ENCODE results near the gene EPHA1. TPM values are rescaled to one million over a fixed set of nuclear protein-coding genes. Genes with fewer than 3 reads are reported as not detected.
"Not testable (repeated sequence)": the region's sequence is repeated elsewhere in the genome, so short reads cannot be mapped to it uniquely, and the experiment has no call there.

The EPHA1 gene
- total RNA-seq, 1 experiment from 2014 or later: 1.2 TPM

DNA sequence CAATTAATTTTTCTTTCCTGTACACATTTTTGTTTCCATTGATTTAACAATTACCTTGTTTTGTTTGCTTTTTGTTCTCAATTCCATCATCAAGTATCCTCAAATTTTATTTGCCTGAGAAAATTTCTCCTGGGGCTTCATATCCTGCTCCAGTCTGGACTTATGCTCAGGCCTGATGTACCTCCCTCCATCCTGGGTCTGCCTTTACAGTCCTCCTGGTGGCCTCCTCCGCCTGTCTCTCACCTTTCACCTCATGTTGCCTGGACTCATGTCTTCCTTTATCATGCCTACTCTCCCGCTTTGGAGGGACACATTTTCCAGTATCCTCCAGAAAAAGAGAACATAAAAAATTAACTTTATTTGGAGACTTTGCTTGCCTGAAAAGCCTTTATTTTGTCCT is 22.5 kb upstream of the EPHA1 start:
- Histone ChIP-seq H3K36me3 (ENCODE audit: insufficient read depth, low read length, poor library complexity, severe bottlenecking) (no peaks in the 10 kb centered on the region), H3K9me3 (ENCODE audit: low read depth, low read length, poor library complexity, severe bottlenecking) (no peaks in the 10 kb centered on the region), H3K27me3 (replicated peaks; ENCODE audit: insufficient read depth, low read depth, low read length, poor library complexity) (no peaks in the 10 kb centered on the region), H3K4me1 (ENCODE audit: insufficient read depth, low read length, poor library complexity, severe bottlenecking) (no peaks in the 10 kb centered on the region), H3K27ac (ENCODE audit: low read depth, low read length, poor library complexity, severe bottlenecking) (no peak overlapping the region), H3K4me3 (ENCODE audit: low read depth, low read length, poor library complexity, severe bottlenecking) (no peak overlapping the region)
- no peak for TF ChIP-seq EZH2 (IDR thresholded peaks at IDR 0.05; ENCODE audit: borderline replicate concordance, low read depth, low read length, poor library complexity, severe bottlenecking)
- TF ChIP-seq, protein P1, sequence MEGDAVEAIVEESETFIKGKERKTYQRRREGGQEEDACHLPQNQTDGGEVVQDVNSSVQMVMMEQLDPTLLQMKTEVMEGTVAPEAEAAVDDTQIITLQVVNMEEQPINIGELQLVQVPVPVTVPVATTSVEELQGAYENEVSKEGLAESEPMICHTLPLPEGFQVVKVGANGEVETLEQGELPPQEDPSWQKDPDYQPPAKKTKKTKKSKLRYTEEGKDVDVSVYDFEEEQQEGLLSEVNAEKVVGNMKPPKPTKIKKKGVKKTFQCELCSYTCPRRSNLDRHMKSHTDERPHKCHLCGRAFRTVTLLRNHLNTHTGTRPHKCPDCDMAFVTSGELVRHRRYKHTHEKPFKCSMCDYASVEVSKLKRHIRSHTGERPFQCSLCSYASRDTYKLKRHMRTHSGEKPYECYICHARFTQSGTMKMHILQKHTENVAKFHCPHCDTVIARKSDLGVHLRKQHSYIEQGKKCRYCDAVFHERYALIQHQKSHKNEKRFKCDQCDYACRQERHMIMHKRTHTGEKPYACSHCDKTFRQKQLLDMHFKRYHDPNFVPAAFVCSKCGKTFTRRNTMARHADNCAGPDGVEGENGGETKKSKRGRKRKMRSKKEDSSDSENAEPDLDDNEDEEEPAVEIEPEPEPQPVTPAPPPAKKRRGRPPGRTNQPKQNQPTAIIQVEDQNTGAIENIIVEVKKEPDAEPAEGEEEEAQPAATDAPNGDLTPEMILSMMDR (conservative IDR thresholded peaks at IDR 0.05; ENCODE audit: low read depth, low read length): no peak
- BruUV-seq (replicated peaks): no TSS peak
- intact Hi-C loops (cut with micrococcal nuclease; ENCODE audit: unreplicated experiment): no loop called here
- ChIA-PET POLR2A (ENCODE audit: low non-redundant PET) (no interaction called here), CTCF (no interaction called here)
- DNase-seq (ENCODE audit: low spot score): no peak

DNA sequence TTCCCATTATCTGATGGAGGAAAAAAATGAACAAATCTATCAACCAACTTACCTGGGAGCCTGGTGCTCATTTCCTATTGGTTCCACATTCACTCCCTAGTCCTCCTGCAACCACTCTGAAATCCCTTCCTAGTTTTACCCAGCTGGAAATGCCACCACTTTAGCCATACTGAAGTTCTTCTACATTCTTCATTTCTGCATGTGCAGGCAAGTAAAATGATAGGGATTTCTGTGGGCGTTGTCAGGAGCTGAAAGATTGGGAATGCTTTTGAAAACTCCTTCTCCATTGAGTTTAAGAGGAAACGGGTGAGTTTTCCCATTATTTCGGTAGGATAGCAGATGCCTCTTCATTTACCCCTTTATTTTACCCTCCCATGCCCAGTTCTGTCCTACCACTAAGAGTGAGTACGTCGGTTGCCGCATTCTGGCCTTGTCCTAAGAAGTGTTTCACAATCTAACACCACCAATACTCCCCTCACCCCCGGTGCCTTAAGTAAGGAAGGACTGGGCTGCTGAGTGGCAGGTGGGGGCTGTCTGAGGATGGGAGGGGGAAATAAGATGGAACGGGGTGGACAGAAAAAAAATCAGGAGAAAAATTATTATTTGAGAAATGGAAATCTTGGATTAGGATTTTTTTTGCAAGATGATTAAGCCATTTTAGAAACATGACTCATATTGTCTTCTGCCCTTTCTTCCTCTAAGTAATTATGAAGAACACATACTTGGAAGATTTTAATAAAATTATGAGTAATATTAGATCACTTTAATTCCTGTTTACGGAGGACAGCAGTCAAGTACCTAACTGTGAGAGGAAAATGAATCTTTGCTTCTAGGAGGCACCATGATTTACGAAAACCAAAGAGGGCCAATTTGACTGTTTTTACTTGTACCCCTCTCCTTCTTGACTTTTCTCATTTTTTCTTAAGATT is 21.4 kb upstream of the EPHA1 start:
- intact Hi-C loops (cut with micrococcal nuclease; ENCODE audit: unreplicated experiment): no loop called here
- POLR2A ChIA-PET (ENCODE audit: low non-redundant PET): no interaction called here
- CTCF ChIA-PET: no interaction called here
- no peaks in the 10 kb centered on the region for H3K9me3 ChIP-seq (ENCODE audit: low read depth, low read length, poor library complexity, severe bottlenecking)
- H3K27ac ChIP-seq (ENCODE audit: low read depth, low read length, poor library complexity, severe bottlenecking): no peak overlapping the region
- H3K4me1 ChIP-seq (ENCODE audit: insufficient read depth, low read length, poor library complexity, severe bottlenecking): no peaks in the 10 kb centered on the region
- no peak overlapping the region for H3K4me3 ChIP-seq (ENCODE audit: low read depth, low read length, poor library complexity, severe bottlenecking)
- TF ChIP-seq EZH2 (IDR thresholded peaks at IDR 0.05; ENCODE audit: borderline replicate concordance, low read depth, low read length, poor library complexity, severe bottlenecking): no peak
- TF ChIP-seq, protein P1 (conservative IDR thresholded peaks at IDR 0.05; ENCODE audit: low read depth, low read length): no peak
- no TSS peak for BruUV-seq (replicated peaks)
- H3K36me3 ChIP-seq (ENCODE audit: insufficient read depth, low read length, poor library complexity, severe bottlenecking): no peaks in the 10 kb centered on the region
- no peak for DNase-seq (ENCODE audit: low spot score)
- H3K27me3 ChIP-seq (replicated peaks; ENCODE audit: insufficient read depth, low read depth, low read length, poor library complexity): no peaks in the 10 kb centered on the region

DNA sequence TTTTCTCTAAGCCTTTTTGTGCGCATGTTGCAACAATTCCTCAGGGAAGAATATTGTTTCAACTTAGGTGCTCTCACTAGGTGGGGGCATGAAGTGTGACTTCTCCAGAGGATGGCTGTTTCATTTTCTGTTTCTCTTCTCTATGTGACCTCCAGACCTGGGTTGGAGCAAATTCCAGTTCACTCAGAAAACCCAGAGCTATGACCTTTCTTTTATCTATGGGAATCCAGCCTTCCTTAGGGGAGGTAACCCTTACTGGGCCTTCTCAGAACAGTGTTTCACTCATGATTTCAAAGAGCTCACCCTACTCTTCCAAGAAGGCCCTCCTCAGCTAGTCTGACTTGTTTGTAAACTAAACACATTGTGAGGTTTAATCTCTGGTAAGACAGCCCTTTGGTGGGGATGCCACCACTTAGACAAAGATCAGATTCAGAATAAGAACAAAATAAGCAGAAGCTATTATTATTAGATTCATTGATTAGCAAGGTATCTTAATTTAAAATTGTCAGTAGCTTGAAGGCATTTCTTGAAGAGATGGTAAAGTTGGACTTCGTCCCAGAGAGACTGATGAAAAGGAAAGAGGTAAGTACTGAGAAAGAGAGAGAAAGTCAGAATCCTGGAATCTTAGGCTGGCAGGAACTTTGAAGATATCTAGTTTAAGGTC is 18.0 kb upstream of the EPHA1 start:
- Histone ChIP-seq H3K4me3 (ENCODE audit: low read depth, low read length, poor library complexity, severe bottlenecking) (no peak overlapping the region), H3K27me3 (replicated peaks; ENCODE audit: insufficient read depth, low read depth, low read length, poor library complexity) (no peaks in the 10 kb centered on the region), H3K4me1 (ENCODE audit: insufficient read depth, low read length, poor library complexity, severe bottlenecking) (no peaks in the 10 kb centered on the region), H3K27ac (ENCODE audit: low read depth, low read length, poor library complexity, severe bottlenecking) (no peak overlapping the region), H3K36me3 (ENCODE audit: insufficient read depth, low read length, poor library complexity, severe bottlenecking) (no peaks in the 10 kb centered on the region), H3K9me3 (ENCODE audit: low read depth, low read length, poor library complexity, severe bottlenecking) (no peaks in the 10 kb centered on the region)
- intact Hi-C loops (cut with micrococcal nuclease; ENCODE audit: unreplicated experiment): no loop called here
- DNase-seq (ENCODE audit: low spot score): no peak
- CTCF ChIA-PET: no interaction called here
- BruUV-seq (replicated peaks): no TSS peak
- POLR2A ChIA-PET (ENCODE audit: low non-redundant PET): no interaction called here
- TF ChIP-seq EZH2 (IDR thresholded peaks at IDR 0.05; ENCODE audit: borderline replicate concordance, low read depth, low read length, poor library complexity, severe bottlenecking): no peak
- TF ChIP-seq, protein P1 (conservative IDR thresholded peaks at IDR 0.05; ENCODE audit: low read depth, low read length): no peak

GRCh38 chr7:143424476-143424875 is 15.8 kb upstream of the EPHA1 start:
- H3K27ac ChIP-seq (ENCODE audit: low read depth, low read length, poor library complexity, severe bottlenecking); POLR2A ChIA-PET (ENCODE audit: low non-redundant PET); H3K36me3 ChIP-seq (ENCODE audit: insufficient read depth, low read length, poor library complexity, severe bottlenecking); H3K9me3 ChIP-seq (ENCODE audit: low read depth, low read length, poor library complexity, severe bottlenecking); CTCF ChIA-PET; DNase-seq (ENCODE audit: low spot score); BruUV-seq (replicated peaks); H3K4me3 ChIP-seq (ENCODE audit: low read depth, low read length, poor library complexity, severe bottlenecking); intact Hi-C loops (cut with micrococcal nuclease; ENCODE audit: unreplicated experiment); H3K4me1 ChIP-seq (ENCODE audit: insufficient read depth, low read length, poor library complexity, severe bottlenecking); H3K27me3 ChIP-seq (replicated peaks; ENCODE audit: insufficient read depth, low read depth, low read length, poor library complexity): not testable (repeated sequence)

Measured in A673 (cell line).